Activated effector memory CD4-positive, alpha-beta T cell treated with Interleukin-2 at 50 U/mL for 16 hours (primary cell): ENCODE measurements around the gene CD8B.
"Not testable (repeated sequence)": the region's sequence is repeated elsewhere in the genome, so short reads cannot be mapped to it uniquely, and the experiment has no call there.

Experiments
- DNase-seq: peaks from one replicate; pipeline ENCODE4 v3.0.0-alpha.2; 2020

CD8B gene

GRCh38 chr2:86861628-86862379 lies at the start of gene CD8B:
Gene CD8B, minus strand, starts transcription at chr2:86861886. Its CDS starts 21 bp downstream, at chr2:86861865.
- DNase-seq = not testable (repeated sequence)

GRCh38 chr2:86905868-86906267 lies 44.2 kb upstream of the CD8B start:
- DNase-seq = not testable (repeated sequence)

GRCh38 chr2:86900687-86901086 lies 39.0 kb upstream of the CD8B start:
- not testable (repeated sequence) for DNase-seq

- DNase-seq = not testable (repeated sequence)
Measured at GRCh38 chr2:86886026-86886425, 24.3 kb upstream of the CD8B start.

GRCh38 chr2:86882865-86883264 lies 21.2 kb upstream of the CD8B start:
- DNase-seq = not testable (repeated sequence)

- DNase-seq = not testable (repeated sequence)
Measured at GRCh38 chr2:86882118-86882665, 20.5 kb upstream of the CD8B start.

- not testable (repeated sequence) for DNase-seq
Measured at GRCh38 chr2:86878986-86879385, 17.3 kb upstream of the CD8B start.

- DNase-seq = not testable (repeated sequence)
Measured at GRCh38 chr2:86870941-86871340, 9.3 kb upstream of the CD8B start.

- not testable (repeated sequence) for DNase-seq
Measured at GRCh38 chr2:86868895-86869468, 7.3 kb upstream of the CD8B start.

GRCh38 chr2:86862380-86862703 lies 656 bp upstream of the CD8B start:
- not testable (repeated sequence) for DNase-seq

GRCh38 chr2:86861175-86861574 lies 511 bp downstream of the CD8B start:
- not testable (repeated sequence) for DNase-seq

GRCh38 chr2:86860573-86860972 lies 1.1 kb downstream of the CD8B start:
- not testable (repeated sequence) for DNase-seq

- not testable (repeated sequence) for DNase-seq
Measured at GRCh38 chr2:86857688-86858087, 4.0 kb downstream of the CD8B start.

GRCh38 chr2:86856498-86856897 lies 5.2 kb downstream of the CD8B start:
- not testable (repeated sequence) for DNase-seq

GRCh38 chr2:86855981-86856380 lies 5.7 kb downstream of the CD8B start:
- not testable (repeated sequence) for DNase-seq

GRCh38 chr2:86851581-86851980 lies 10.1 kb downstream of the CD8B start:
- DNase-seq = not testable (repeated sequence)

GRCh38 chr2:86842607-86843234 lies 19.0 kb downstream of the CD8B start:
- not testable (repeated sequence) for DNase-seq

- DNase-seq = not testable (repeated sequence)
Measured at GRCh38 chr2:86841330-86841729, 20.4 kb downstream of the CD8B start.

- DNase-seq = not testable (repeated sequence)
Measured at GRCh38 chr2:86839871-86840548, 21.7 kb downstream of the CD8B start.

GRCh38 chr2:86839455-86839854 lies 22.2 kb downstream of the CD8B start:
- not testable (repeated sequence) for DNase-seq

- not testable (repeated sequence) for DNase-seq
Measured at GRCh38 chr2:86837714-86838113, 24.0 kb downstream of the CD8B start.

- peak; percentile 5 for DNase-seq
Measured at GRCh38 chr2:86836915-86837695, 24.6 kb downstream of the CD8B start.
